Body of pancreas (tissue), 4 donors: ENCODE data around the gene CDH4. TPM values are rescaled to one million over a fixed set of nuclear protein-coding genes. Genes with fewer than 3 reads are reported as not detected.

Experiments used
- ATAC-seq: fragments of 150-250 bp; one replicate; pipeline ENCODE4 v1.9.1; 2016
- DNase-seq, 4 donors: peaks; one replicate each; pipeline ENCODE4 v3.0.0-alpha.2; 2019
- H3K27ac ChIP-seq, 4 donors: fragments of 200-600 bp; sonication (generic); 1 replicate in 3 of 4; 2 replicates in 1 of 4; pipeline versions ENCODE4 v1.5.1 to v1.6.1; 2016 to 2019; ENCODE audit warnings: mild to moderate bottlenecking in 1 of 4, mixed read lengths in 1 of 4, moderate library complexity in 1 of 4
- H3K27me3 ChIP-seq, 2 donors: fragments of 200-600 bp; sonication (generic); one replicate each; pipeline ENCODE4 v1.6.0; 2016; ENCODE audit warnings: mild to moderate bottlenecking in 1 of 2
- H3K36me3 ChIP-seq, 2 donors: fragments of 200-600 bp; sonication (generic); replicated peaks in 1 of 2; 2 replicates each; pipeline ENCODE4 v1.5.1; 2016; ENCODE audit warnings: low read depth in 2 of 2; ENCODE audit not compliant: insufficient read depth in 1 of 2
- H3K4me1 ChIP-seq: fragments of 200-600 bp; sonication (generic); one replicate; pipeline ENCODE4 v1.6.0; 2016
- H3K4me3 ChIP-seq, 2 donors: fragments of 200-600 bp; sonication (generic); 1 replicate in 1 of 2; 2 replicates in 1 of 2; pipeline ENCODE4 v1.5.1; 2016 to 2019
- H3K9me3 ChIP-seq, 3 donors: fragments of 200-600 bp; sonication (generic); 1 replicate in 2 of 3; 2 replicates in 1 of 3; pipeline ENCODE4 v1.5.1; 2016
- CTCF ChIP-seq, 7 experiments: fragments of 450-650 bp in 4 of 7; fragments of 200-600 bp in 3 of 7; sonication (generic) in 3 of 7; IDR thresholded peaks; one replicate each; pipeline ENCODE4 v1.5.1; 2016 to 2019; ENCODE audit warnings: antibody characterized with exemption in 7 of 7
- POLR2A ChIP-seq, 3 donors: fragments of 450-650 bp; IDR thresholded peaks; one replicate each; pipeline ENCODE4 v1.6.1; 2016; ENCODE audit warnings: antibody characterized with exemption in 3 of 3, mild to moderate bottlenecking in 2 of 3
- WGBS, 2 donors: methylation state at CpG; one replicate each; pipeline ENCODE4 v1.1.5; 2017; 5-methylcytosine and 5-hydroxymethylcytosine counted together
- intact Hi-C: fragments of 100-400 bp; cut with DNase I; formaldehyde crosslinking; loops from one replicate; pipeline ENCODE4 v1.15.1; 2023
- total RNA-seq, 2 donors: library from RNA; depleted of rRNA; stranded (reverse); fragments of >200 nt; gene quantifications; one replicate each; pipeline ENCODE4 v1.1.0, GENCODE V29; 2016

CDH4 gene
- total RNA-seq, 2 donors from 2014 or later = 0.33 to 0.52 TPM

DNA sequence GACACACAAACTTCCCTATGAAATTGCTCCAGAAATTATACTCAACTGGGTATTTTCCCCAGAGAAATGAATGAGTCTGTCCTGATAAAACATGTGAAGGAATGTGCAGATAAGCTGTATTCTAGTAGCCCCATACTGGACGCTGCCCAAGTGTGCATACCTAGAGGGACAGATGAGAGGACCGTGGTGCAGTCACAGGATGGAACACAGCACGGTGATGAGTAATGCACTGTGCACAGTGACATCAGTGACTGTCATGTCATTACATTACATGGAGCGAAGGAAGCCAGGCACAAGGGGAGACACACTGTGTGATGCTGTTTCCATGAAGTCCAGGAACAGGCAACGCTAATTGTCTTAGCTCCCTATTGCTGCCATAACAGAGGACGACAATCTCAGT is 155.5 kb downstream of the CDH4 start:
- Histone ChIP-seq H3K4me1 (no peaks in the 10 kb centered on the region), H3K9me3 (no peaks in the 10 kb centered on the region), H3K4me3 (no peak overlapping the region), H3K27ac (no peak overlapping the region), H3K27me3 (no peaks in the 10 kb centered on the region), H3K36me3 (no peaks in the 10 kb centered on the region)
- intact Hi-C loops = no loop called here
- 50 to 57% methylated on average over 6 of the region's 6 CpGs for WGBS, 2 donors
- DNase-seq (no peak), ATAC-seq (no peak)
- TF ChIP-seq CTCF (IDR thresholded peaks at IDR 0.05) = no peak
- no peak for TF ChIP-seq POLR2A (IDR thresholded peaks at IDR 0.05)

DNA sequence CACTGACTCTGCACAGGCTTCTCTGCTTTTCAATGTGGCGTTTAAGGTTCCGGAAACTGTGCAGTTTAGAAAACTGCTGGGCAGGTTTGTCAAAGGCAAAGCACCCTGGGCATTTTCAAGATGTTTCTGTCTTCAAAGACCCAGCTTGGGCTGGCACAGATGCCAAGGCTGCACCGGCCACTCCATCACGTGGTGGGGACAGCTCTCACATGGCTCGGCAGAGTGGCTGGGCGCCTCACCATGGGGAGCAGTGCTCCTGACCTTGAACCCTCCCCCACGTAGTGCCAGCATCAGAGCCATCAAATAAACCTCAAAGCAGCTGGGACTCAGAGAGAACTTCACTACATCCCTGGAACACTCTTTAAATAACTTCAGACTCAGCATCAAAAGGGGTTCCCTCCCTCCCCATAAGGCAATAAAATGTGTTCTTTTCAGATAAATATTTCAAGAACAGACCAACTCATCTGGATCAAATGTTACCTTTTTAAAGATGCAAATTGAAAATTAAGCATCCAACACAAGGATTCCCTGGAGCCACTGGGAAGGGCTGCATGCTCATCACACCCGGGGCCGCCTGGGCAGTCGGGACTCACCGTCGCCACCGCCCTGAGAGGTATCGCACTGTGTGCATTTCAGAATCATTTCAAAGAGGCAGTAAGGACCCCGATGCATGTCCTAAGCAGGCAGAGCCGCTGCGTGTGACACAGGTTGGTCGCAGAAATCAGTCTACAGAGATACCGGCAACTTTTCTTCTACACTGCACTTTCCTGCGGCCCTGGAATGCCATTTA is 157.1 kb downstream of the CDH4 start:
- H3K4me1 ChIP-seq = no peaks in the 10 kb centered on the region
- TF ChIP-seq POLR2A (IDR thresholded peaks at IDR 0.05) (no peak), CTCF (IDR thresholded peaks at IDR 0.05) (no peak)
- intact Hi-C loops = no loop called here
- DNase-seq = no peak
- WGBS, 2 donors = 65% methylated on average over 17 to 20 of the region's 20 CpGs
- ATAC-seq = no peak
- H3K36me3 ChIP-seq = no peaks in the 10 kb centered on the region
- H3K4me3 ChIP-seq = no peak overlapping the region
- no peaks in the 10 kb centered on the region for H3K9me3 ChIP-seq
- no peaks in the 10 kb centered on the region for H3K27me3 ChIP-seq
- H3K27ac ChIP-seq = no peak overlapping the region

DNA sequence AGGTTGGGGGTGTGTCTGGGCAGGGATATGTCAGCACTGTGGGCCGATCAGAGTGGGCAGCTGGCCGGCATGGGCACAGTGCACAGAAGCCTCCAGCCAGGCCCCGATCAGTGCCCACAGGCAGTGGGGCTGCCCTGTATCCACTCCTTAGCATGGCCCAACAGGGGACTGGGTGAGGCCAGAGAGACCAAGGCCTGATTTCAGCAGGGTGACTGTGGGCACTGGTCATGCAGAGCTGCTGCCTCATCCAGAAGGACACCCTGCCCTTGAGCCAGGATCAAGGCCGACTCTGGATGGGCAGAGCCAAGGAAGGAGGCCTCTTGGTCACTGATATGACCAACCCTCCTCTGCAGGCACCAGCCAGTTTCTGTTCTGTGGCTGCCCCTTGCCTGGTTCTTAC is 159.7 kb downstream of the CDH4 start:
- Histone ChIP-seq H3K27me3 (no peaks in the 10 kb centered on the region), H3K36me3 (no peaks in the 10 kb centered on the region), H3K4me3 (no peak overlapping the region), H3K4me1 (no peaks in the 10 kb centered on the region), H3K27ac (no peak overlapping the region), H3K9me3 (no peaks in the 10 kb centered on the region)
- no peak for DNase-seq
- intact Hi-C loops = no loop called here
- WGBS, 2 donors = 76% methylated on average over 4 of the region's 4 CpGs; no CpG with 5 or more reads in 1 of the 2 donors
- no peak for TF ChIP-seq CTCF (IDR thresholded peaks at IDR 0.05)
- no peak for TF ChIP-seq POLR2A (IDR thresholded peaks at IDR 0.05)
- no peak for ATAC-seq

- ATAC-seq (no peak), DNase-seq (no peak)
- intact Hi-C loops = no loop called here
- 79 to 85% methylated on average over 4 of the region's 4 CpGs for WGBS, 2 donors
- no peak overlapping the region for H3K27ac ChIP-seq
- H3K4me3 ChIP-seq = no peak overlapping the region
- H3K9me3 ChIP-seq = no peaks in the 10 kb centered on the region
- H3K4me1 ChIP-seq = no peaks in the 10 kb centered on the region
- no peaks in the 10 kb centered on the region for H3K27me3 ChIP-seq
- H3K36me3 ChIP-seq = no peaks in the 10 kb centered on the region
- no peak for TF ChIP-seq CTCF (IDR thresholded peaks at IDR 0.05)
- no peak for TF ChIP-seq POLR2A (IDR thresholded peaks at IDR 0.05)
Measured at GRCh38 chr20:61413752-61414151, 161.7 kb downstream of the CDH4 start.

GRCh38 chr20:61414455-61414991 is 162.5 kb downstream of the CDH4 start:
- intact Hi-C loops = no loop called here
- Histone ChIP-seq H3K27me3 (no peaks in the 10 kb centered on the region), H3K36me3 (no peaks in the 10 kb centered on the region), H3K4me3 (no peak overlapping the region), H3K27ac (no peak overlapping the region), H3K4me1 (no peaks in the 10 kb centered on the region), H3K9me3 (no peaks in the 10 kb centered on the region)
- DNase-seq (no peak), ATAC-seq (no peak)
- TF ChIP-seq POLR2A (IDR thresholded peaks at IDR 0.05) = no peak
- TF ChIP-seq CTCF (IDR thresholded peaks at IDR 0.05) = no peak
- 55 to 77% methylated on average over 5 to 11 of the region's 11 CpGs for WGBS, 2 donors
